GM10266 (cell line): ENCODE results near the gene ZBTB20.

Experiments
- DNase-seq: peaks from one replicate; pipeline ENCODE4 v3.0.0; 2012; ENCODE audit errors: extremely low spot score
- TF ChIP-seq, protein P1 (sequence below): IDR thresholded peaks from 2 replicates; pipeline ENCODE4 v1.5.1; 2012; ENCODE audit warnings: mild to moderate bottlenecking, low read depth; ENCODE audit not compliant: control insufficient read depth, insufficient read depth; ENCODE audit errors: missing control alignments

Gene ZBTB20

DNA sequence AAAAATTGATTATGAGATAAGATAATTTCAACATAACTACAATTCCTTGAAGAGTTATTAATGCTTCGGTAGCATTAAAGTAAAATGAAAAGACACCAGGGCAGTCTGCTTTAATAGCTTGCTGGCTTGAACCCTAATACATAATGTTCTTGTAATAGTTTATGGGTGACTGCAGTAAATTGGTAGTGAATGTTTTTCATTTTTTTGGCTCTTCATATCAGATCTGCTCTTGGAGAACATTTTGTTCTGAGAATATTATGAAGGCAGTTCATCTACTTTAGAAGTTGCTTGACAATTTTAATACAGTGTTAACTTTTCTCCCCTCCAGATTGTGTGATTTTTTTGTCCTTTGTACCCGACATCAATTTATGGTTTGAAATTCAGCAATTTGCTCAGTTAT is 128.4 kb downstream of the ZBTB20 start:
- TF ChIP-seq, protein P1, sequence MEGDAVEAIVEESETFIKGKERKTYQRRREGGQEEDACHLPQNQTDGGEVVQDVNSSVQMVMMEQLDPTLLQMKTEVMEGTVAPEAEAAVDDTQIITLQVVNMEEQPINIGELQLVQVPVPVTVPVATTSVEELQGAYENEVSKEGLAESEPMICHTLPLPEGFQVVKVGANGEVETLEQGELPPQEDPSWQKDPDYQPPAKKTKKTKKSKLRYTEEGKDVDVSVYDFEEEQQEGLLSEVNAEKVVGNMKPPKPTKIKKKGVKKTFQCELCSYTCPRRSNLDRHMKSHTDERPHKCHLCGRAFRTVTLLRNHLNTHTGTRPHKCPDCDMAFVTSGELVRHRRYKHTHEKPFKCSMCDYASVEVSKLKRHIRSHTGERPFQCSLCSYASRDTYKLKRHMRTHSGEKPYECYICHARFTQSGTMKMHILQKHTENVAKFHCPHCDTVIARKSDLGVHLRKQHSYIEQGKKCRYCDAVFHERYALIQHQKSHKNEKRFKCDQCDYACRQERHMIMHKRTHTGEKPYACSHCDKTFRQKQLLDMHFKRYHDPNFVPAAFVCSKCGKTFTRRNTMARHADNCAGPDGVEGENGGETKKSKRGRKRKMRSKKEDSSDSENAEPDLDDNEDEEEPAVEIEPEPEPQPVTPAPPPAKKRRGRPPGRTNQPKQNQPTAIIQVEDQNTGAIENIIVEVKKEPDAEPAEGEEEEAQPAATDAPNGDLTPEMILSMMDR: no peak
- no peak for DNase-seq

DNA sequence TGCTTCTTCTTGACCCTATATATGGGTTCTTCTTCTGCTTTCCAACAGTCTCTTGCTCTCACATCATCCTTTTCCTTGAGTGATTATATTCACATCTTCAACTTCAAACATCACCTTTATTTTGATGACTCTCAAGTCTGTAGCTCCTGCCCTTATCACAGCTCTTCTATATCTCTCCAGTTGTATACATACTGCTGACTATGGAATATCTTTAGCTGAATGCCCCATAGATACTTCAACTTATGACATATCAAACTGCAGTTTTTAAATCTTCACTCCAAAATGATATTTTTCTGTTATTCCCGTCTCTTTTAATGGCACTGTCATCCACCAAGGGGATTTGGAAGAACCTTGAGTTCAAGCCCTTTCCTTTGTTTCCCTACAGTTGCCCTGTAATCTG is 139.1 kb downstream of the ZBTB20 start:
- DNase-seq: no peak
- TF ChIP-seq, protein P1: no peak

DNA sequence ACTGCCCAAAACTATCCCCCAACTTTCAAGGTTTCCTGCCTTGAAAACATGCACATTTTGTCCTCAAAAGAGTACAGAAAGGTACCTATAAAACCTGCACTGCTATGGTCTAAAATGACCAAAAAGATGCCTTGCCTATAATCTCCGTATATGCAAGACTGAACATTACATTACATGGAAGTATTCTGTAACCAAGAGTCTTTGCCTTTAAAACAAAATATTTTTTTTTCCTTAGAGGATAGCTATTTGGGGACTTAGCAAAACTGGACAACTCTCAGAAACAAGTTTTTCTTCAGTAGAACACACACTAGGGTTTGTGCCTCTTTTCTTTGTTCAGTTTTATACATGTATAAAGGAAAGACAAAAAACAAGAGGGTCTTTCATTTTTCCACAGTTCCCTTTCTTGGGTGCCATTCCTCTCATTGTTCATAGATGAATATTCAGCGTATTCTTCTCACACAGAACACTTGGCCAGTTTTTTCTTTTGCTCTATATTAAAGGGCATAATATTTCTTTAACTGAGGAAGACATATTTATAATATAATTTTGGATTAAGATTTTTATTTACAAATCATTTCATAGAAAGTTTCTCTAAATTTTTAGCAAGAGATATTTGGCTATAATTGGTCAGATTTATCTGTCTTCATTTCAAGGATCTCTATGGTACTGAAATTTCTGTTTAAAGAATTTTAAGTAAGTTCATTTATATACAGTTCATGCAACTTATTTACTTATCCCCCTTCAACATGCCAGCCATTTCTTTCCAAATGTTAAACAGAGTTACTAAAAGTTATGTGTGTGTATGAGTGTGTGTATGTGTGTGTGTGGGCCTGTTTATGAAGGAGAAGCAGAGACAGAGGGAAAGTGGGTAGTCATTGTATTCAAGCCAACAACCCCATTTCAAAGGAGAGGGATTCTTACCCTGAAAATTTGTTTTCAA is 142.6 kb downstream of the ZBTB20 start:
- no peak for DNase-seq
- TF ChIP-seq, protein P1: no peak

DNA sequence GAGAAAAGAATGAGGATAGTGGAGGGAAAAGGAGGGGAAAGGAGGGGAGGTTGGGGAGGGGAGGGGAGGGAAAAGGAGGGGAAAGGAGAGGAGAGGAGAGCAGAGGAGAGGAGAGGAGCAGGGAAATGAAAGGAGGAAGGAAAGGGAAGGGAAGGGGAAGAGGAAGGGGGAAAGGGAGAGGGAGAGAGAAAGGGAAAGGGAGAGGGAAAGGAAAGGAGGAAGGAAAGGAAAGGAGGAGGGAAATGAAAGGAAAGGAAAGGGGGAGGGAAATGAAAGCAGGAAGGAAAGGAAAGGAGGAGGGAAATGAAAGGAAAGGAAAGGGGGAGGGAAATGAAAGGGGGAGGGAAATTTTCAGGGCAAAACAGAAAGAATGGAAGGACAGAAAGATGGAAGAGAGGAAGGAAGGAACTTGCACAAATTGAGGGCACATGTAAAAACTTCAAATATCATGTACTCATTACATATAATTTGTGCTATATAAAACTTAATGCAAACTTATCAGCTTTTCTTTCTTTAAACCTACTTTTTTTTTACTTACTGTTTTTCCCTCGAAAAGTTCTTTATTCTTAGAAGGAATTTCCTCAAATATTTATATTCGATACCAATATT is 148.0 kb downstream of the ZBTB20 start:
- TF ChIP-seq, protein P1: no peak

DNA sequence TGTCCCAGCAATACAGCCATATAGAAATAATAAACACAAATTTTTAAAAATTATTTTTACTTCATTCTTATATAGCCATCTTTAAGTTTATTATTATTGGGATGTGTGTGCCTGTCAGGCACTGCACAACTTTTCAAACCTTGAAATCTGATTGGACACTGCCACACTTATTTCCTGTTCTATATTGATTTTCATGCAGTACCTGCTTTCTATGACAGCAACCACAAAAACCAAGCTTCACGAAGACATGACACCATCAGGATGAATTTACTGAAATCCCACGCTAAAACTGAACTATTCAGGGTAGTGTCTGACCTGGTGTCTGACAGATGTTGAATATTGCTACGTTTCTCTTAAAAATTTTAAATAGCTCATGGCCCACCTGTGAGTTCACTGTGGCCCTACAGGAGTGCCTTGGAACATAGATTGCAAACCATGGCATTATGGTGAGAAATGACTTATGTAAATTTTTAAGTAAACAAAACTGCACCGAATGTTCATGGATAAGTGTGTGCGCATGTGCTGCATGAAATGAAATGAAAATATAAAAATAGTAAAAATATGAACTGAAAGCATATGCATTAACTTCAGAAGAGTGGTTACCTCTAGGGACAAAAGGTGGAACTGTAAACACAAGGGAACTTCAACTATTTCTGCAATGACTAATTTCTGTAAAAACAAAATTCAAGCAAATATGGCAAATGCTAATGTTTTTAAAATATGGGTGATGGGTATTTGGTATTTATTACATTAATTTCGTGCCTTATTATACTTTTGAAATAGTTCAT is 152.3 kb downstream of the ZBTB20 start:
- TF ChIP-seq, protein P1: no peak
- no peak for DNase-seq

More for the DNA sequence above, 148.0 kb downstream of the ZBTB20 start:
- no peak for DNase-seq

DNA sequence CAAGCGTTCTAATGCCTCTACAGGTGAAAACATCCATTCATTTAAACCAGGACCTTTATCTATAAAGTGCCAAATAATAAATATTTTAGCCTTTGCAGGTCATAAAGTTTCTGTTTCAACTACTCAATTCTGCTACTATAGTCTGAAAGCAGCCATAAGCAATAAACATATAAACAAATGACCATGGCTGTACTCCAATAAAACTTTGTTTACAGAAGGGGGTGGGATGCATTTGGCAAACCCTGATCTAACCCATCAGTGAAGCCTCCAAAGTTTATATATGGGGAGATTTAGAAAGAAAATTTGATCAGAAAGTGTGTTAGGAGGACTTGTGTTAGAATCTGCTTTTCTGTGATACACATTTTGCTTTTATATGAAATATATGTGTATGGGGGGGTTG is 161.3 kb downstream of the ZBTB20 start:
- TF ChIP-seq, protein P1: no peak
- no peak for DNase-seq
